HG03280 (cell line): ENCODE results near the gene SRGAP1.
"Not testable (repeated sequence)": the region's sequence is repeated elsewhere in the genome, so short reads cannot be mapped to it uniquely, and the experiment has no call there.

Experiments used
- ATAC-seq: cut with Tn5 transposase; IDR thresholded peaks from one replicate; pipeline ENCODE4 v1.9.1; 2021; ENCODE audit warnings: mild to moderate bottlenecking, moderate library complexity; ENCODE audit not compliant: unreplicated experiment

Gene SRGAP1

DNA sequence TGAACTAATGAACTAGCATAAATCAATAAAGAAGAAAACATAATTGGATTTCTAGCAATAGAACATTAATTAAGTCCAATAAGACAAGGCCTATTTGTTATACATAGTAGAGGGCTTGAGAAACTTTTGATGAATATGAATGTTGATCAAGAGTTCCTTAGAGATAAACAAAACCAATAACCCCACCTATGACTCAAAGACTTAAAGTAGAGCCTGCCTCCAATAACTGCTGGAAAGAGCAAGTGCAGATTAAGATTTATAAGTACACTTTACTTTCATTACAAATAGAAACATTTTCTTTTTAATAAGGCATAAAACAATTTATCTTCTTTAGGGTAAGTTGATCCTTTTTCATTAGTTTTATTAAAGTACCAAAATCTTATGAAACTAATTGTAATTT, 185.7 kb downstream of the SRGAP1 start:
- ATAC-seq, result no peak

DNA sequence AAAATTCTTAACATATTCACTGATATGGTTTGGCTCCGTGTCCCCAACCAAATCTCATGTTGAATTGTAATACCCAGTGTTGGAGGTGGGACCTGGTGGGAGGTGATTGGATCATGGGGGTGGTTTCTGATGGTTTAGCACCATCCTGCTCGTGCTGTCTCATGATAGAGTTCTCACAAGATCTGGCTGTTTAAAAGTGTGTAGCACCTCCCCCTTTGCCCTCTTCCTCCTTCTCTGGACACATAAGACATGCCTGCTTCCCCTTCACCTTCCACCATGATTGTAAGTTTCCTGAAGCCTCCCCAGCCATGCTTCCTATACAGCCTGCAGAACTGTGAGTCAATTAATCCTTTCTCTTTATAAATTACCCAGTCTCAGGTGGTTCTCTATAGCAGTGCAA, 189.6 kb downstream of the SRGAP1 start:
- not testable (repeated sequence) for ATAC-seq

DNA sequence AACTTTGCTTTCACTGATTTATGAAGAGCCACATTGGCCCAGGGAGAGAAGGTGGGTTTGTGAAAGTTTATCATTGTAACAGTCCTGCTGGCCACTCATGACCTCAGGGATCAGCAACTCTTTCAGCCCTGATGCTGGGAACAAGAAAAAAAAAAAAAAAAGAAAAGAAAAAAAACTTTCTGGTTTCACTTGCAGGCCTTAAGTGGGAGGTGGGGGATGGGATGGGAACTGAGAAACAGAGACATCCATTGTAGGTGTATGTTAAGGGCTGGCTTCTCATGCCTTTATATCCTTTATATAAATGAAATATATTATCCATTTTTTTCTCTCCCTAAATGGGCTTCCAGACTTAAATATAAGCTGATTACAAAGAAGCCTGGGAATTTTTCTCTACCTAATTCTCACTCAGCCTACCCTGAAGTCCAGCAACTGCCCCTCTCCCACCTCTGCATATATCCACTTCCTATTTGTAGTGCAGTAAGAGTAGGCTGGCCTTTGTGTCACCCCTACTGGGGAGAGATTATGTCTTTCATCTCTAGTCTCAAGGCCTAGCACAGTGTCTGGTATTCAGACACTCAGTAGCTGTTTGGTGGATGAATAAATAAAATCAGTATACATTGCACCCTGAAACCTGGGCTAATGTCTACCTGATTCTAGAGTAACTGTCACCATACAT, 190.5 kb downstream of the SRGAP1 start:
- ATAC-seq, result no peak

DNA sequence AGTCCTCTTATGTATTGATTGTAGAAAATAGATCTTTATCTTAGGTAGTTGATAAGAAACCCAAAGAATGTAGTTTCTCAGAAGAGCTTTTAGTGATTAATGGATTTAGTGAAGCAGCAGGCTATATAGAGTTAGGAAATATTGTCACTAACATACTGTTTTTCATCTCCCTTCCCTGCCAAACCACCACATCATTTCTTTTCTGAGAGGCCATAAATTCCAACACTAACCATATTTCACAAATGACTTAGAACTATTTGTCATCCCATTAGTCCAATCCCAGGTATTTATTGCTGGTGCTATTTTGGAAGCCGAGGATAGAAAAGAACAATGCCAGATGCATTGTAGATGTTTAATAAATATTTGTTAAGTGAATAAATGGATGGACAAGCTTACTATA, 191.9 kb downstream of the SRGAP1 start:
- ATAC-seq, result no peak

DNA sequence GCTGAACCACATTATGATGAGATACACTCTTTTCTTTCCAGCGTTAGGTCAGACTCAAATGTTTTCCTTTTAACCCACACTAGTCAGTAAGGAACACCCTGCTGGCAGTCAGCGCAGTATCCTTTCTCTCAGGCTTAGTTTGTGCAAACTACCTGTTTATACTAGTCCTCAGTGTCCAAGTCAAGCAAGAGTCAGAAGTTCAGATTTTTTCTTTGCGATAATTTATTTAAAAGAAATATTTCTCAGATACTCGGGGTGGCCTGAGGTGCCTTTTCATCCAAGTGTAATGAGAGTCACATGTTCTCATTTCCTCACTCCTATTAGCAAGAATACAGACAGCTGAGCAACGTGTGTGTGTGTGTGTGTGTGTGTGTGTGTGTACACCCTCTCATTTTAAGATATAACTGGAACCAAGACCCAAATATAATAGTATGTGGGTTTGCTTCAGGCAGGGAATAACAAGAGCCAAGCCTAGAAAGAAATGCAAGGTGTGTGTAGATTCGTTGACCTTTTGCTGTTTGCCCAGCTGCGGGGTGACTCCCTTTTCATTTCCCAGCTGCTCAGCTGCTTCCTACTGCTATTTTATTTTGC, 194.9 kb downstream of the SRGAP1 start:
- no peak for ATAC-seq

DNA sequence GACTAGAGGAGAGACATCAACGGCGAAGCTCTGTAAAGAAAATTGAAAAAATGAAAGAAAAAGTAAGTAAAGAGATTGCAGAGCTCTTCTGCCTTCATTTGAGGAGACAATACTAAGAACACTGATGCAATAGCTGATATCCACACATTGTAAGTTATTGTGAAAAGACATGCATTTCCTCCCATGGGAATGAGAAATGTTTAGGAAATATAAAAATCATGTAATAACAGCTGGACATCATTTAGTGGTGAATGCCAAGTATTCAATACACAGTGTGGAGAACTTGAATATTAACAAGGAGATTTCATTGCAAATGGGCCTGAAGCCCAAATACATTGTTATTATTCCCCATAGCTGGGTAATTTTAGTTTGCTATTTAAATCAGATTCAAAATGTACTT, 198.4 kb downstream of the SRGAP1 start:
- no peak for ATAC-seq

DNA sequence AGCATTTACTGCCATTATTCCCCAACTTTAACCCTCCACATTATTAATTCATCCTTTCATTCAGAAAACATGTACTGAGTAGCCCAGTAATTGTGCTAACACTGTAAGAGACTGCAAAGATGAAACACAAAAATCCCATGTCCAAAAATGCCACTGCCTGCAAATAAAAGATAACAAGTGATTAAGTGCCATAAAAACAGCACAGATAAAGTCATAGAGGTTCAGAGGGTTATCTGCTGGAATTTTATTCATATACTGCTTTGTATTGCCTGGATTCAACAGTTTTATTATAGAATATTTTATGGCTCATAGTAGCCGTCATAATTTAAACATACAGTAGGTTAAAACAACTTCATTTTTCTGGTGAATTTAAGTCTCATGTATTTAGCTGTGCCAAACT, 199.7 kb downstream of the SRGAP1 start:
- ATAC-seq, result no peak

DNA sequence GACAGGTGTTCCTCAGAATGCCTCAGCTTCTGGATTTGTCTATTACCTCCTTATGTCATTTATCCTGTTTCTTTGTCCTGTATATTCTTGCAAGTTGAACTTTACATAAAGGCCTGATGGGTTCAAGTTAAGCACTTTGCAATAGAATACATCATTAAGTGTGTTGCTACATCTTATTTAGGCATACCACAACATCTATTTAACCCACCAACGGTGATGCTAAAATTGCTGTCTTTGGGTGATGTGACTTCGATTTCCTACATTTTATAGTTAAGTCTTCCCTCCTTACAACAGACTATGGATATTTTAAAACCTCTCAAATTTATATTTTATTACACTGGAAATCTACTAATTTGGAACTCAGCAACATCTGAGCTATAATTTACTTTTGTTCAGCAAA, 206.6 kb downstream of the SRGAP1 start:
- no peak for ATAC-seq

DNA sequence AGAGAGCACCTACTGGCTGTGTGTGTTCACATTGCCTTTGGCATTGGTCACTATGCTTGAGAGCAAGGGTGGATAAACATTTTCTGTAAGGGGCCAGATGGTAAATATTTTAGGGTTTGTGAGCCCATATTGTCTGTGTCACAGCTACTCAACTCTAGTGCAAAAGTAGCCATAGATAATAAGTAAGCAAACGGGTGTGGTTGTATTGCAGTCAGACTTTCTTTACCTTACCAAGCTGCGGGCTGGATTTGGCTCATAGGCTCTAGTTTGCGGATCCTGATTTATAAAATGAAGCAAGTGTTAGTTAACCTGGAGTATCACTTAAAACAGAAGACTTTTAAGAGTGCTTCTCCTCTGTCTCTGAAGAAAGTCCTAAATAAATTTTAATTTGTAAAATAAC, 208.6 kb downstream of the SRGAP1 start:
- ATAC-seq, result no peak

DNA sequence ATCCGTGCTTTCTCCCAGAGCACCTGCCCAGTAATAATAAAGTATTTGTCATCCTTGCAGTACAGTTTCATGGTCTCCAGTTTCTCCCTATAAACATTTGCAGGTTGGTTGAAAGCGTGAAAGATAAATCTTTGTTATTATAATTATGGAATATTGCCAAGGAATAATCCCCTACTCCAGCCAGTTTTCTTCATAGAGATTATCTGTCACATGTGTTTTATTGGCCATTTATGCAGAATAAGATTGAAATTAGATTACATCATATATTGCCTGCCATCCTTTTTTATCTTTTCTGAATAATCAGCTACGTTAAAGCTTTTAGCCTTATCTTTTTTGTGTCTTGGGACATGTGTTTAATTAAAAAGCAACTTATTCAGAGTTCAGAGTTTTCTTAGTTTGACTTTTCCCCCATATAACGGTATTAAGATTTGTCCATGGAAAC, 209.6 kb downstream of the SRGAP1 start:
- no peak for ATAC-seq

DNA sequence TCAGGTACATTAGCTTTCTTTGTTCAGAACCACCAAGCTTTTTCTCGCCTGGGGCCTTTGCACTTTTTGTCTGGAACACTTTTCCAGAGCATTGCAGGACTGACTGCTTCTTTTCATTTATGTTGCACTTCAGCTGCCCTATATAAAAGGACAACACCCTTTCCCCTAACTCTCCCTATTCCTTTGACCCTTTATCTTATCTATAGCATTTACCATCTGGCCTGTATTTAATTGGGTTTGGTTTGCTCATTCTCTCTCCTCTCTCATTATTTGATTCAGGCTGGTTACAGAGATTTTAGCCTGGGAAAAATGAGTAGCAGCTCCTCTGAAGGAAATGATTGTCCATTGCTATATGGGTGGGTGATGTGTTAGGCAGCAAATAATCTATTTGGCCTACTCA, 212.2 kb downstream of the SRGAP1 start:
- ATAC-seq, result no peak

DNA sequence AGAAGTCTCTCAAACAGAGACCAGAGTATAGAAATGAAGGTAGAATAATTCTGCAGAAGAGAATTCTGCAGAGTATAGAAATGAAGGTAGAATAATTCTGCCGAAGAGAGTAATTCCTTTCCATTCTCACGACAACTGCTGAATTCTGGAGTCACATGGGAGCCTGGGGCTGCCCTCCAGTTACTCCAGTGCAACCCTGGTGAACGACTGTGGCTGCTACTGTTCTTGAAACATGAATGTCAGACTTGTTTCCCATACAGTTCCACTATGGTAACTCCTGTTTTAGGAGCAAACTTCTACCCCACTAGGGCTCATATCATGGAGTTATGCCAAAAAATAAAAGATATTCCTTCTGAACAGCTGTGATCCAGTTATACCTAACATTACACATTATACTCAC, 213.2 kb downstream of the SRGAP1 start:
- ATAC-seq, result no peak

DNA sequence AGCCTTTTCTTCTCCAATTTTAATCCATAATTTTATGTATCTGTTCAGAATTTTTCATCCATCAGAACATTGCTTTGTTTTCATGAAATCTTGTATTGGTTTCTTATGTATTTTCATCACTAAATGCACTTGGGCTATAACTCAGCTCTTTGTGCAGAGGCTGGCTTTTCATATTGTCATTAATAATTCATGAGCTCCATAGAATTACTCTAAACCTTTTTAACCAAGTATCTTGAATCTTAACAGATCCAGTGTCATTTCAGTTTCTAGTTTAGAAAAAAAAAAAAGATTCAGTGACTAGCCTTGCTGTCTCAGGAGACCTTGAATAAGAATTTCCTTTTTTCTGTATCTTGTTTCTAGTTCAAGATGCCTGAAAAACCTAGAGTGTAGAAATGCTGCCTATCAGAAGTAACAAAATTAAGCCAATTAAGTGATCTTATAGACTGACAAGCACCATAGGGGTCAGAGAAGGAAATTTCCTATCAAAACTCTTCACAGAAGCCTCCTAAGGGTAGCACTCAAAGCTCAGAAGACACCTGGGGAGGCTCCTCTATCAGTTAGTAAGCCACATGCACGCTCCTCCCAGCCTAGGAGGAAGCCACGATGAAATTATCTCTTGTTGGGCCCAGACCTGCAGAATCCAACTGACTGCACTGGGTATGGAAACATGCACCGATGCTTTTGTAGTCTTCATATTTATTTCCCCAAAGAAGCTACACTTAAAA, 214.2 kb downstream of the SRGAP1 start:
- ATAC-seq, result no peak

DNA sequence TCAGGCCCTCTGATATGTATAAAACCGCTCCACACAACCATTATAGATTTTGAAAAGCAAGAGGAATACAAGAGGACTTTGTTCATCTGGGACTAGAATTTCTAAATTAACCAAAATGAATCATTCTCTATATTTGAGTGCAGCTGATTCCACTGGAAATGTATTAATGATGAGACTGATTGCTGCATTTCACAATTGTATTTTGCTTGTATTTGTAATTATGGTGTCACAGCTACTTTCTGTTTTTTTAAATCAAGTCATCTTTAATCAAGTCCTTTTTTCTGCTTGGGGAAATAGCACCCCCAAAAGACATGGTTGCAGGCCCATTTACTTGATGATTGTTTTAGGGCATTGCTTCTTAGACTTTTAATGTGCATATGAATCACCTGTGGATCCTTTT, 215.2 kb downstream of the SRGAP1 start:
- no peak for ATAC-seq

DNA sequence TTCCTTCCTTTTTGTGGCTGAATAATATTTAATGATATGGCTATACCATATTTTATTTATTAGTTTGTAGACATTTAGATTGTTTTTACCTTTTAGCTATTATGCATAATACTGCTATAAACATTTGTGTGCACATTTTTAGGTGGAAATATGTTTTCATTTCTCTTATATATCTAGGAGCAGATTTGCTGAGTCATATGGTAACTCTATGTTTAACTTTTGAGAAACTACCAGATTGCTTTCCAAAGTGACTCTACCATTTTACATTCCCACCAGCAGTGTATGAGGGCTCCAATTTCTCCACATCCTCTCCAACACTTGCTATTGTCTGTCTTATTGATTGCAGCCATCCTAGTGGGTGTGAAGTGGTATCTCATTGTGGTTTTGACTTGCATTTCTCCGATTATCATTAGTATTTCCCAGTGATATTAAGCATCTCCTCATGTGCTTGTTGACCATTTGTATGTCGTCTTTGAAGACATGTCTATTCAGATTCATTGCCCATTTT, 217.4 kb downstream of the SRGAP1 start:
- ATAC-seq, result no peak

DNA sequence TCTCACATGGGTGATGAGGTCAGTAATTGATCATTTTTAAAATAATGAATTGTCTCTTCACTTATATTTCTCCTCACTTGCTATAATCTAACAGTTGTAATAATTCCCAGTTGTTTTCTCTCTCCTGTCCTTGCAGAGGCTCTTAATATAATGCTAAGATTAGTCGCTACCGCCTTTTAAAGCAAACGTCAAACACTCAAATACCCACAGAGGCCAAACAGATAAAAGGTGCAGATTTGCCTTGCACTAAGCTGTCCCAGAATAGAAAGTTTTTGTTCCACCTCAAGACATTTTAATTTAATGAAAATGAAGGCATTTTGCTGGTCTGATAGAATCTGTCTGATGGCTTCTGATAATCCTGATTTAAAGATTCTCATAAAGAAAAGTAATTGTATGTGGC, 218.6 kb downstream of the SRGAP1 start:
- no peak for ATAC-seq

DNA sequence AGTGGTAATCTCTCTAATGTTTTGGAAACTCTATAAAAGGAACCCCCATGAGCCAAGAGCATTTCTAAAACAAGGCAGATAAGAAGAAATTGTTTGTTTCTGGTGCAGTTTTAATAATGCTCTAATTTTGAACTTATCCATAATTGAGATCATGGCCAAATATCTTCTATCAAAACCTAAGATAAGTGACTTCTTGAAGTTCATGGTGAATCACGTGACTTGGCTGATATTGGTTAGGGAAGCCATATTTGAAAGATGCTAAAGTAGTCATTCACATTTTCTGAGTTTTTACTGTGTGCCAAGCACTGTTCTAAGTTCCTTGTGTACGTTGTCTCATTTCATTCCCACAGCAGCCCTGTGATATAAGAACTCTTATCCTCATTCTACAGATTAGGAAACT, 219.7 kb downstream of the SRGAP1 start:
- no peak for ATAC-seq

DNA sequence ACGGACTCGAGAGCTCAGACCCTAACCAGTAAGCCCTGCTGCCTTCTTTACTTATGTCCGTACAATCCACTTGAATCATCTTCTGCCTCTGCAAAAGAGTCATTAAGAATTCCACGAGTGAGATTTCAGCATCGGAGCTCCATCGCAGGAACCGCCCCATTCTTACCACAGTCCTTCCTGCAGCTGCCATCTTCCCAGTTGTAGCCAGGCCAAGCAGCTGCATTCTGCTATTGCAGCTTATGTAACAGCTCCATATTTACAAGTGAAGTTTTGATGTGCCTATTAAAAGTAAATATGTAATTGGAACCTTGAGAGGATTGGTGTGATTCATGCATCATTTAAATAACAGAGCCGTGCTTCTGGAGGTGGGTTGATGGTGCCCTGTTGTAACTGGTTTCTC, 220.2 kb downstream of the SRGAP1 start:
- no peak for ATAC-seq

DNA sequence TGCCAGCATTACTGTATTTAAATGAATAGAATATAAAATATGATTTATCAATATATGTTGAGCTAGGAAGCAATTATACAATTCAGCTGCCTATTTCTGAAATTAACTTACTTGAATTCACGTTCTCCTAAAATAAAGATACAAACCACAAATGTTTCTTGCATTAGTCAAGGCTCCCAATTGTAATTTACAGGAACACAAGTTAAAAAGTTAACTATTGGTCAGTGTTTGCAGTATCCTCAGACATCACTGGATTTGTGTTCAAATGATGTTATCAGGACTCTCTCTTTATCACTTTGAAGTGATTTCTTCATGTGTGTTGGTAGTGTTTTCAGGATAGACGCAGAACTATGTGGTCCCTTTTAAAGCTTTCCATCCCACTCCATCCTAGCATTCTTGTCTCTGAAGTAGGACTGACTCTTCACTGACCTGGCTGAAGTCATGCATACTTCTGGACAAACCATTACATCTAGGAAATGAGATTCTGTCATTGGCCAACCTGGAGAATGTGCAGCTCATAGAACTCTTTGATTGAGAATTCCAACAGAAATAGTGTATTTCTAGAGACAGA, 221.5 kb downstream of the SRGAP1 start:
- no peak for ATAC-seq

DNA sequence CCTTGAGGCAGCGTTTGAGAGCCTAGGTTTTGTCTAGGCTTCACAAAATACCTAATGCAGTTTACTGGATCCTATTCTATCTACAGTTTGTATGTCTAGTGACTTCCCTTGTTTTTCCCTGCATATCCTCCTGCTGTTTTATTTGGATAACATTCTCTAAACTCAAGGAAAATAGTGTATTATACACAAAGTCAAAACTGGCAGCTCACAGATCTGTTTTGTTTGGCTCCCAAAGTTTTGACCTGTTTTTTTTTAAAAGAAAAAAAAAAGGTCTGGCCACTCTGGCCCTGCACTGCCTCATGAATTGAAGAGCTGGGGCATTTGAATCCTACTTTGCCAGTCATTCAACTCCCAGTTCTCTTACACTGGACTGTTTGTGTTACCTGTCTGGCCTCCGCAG, 222.3 kb downstream of the SRGAP1 start:
- ATAC-seq, result no peak

DNA sequence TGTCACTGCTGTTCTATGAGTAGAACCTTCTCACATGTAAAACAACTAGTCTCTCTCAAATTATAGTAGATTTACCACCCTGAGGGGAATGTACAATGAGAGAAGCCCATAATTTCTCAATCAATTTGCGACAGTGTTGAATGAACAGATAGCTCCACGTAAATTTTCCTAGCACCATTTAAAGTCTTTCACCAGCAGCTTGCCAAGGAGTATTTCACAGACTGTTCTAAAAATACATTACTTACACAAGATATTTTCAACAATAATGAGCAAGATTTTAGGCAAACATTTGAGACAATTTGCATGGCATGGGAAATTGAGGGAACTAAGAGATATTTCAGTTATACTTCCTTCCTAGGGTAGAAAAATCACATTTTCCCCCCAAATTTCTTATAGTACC, 226.0 kb downstream of the SRGAP1 start:
- ATAC-seq, result no peak
